CD14-positive monocyte (primary cell): Measurements from ENCODE around the gene CDH2. TPM values are rescaled to one million over a fixed set of nuclear protein-coding genes. Genes with fewer than 3 reads are reported as not detected.

Source experiments
- DNase-seq, 3 donors: peaks; one replicate each; pipeline ENCODE4 v3.0.0-alpha.2; 2011 to 2022
- H2AFZ ChIP-seq: 2 replicates; pipeline ENCODE4 v1.6.0; 2012; ENCODE audit warnings: mild to moderate bottlenecking, low read depth, low read length, inconsistent platforms; ENCODE audit not compliant: insufficient read depth, poor library complexity, severe bottlenecking
- H3K27ac ChIP-seq, 2 donors: 1 replicate in 1 of 2; 2 replicates in 1 of 2; pipeline ENCODE4 v1.5.1; 2012 to 2013; ENCODE audit warnings: low read length in 2 of 2, control low read depth in 1 of 2, inconsistent platforms in 1 of 2, low read depth in 1 of 2, mild to moderate bottlenecking in 1 of 2
- H3K27me3 ChIP-seq, 2 donors: one replicate each; pipeline versions ENCODE4 v1.6.0 to v1.6.1; 2011 to 2013; ENCODE audit warnings: low read length in 2 of 2; ENCODE audit not compliant: control insufficient read depth in 2 of 2, insufficient read depth in 2 of 2
- H3K36me3 ChIP-seq, 2 donors: replicated peaks in 1 of 2; 1 replicate in 1 of 2; 2 replicates in 1 of 2; pipeline versions ENCODE4 v1.5.1 to v1.6.1; 2012 to 2013; ENCODE audit warnings: low read length in 2 of 2, control low read depth in 1 of 2, inconsistent platforms in 1 of 2, mild to moderate bottlenecking in 1 of 2; ENCODE audit not compliant: insufficient read depth in 2 of 2, control insufficient read depth in 1 of 2
- H3K4me1 ChIP-seq, 2 donors: 1 replicate in 1 of 2; 2 replicates in 1 of 2; pipeline versions ENCODE4 v1.5.1 to v1.6.1; 2012 to 2013; ENCODE audit warnings: low read length in 2 of 2, control low read depth in 1 of 2, inconsistent platforms in 1 of 2, mild to moderate bottlenecking in 1 of 2, moderate library complexity in 1 of 2; ENCODE audit not compliant: insufficient read depth in 2 of 2, control insufficient read depth in 1 of 2
- H3K4me2 ChIP-seq: replicated peaks from 2 replicates; pipeline ENCODE3; 2012; ENCODE audit warnings: low read length, moderate library complexity, mild to moderate bottlenecking; ENCODE audit not compliant: poor library complexity, severe bottlenecking; ENCODE audit errors: extremely low read depth
- H3K4me3 ChIP-seq, 3 experiments: fragments of 200-600 bp in 1 of 3; sonication (generic) in 1 of 3; replicated peaks in 1 of 3; 1 replicate in 2 of 3; 2 replicates in 1 of 3; pipeline ENCODE4 v1.5.1; 2011 to 2013; ENCODE audit warnings: low read length in 3 of 3, mild to moderate bottlenecking in 3 of 3, control low read depth in 2 of 3, low read depth in 2 of 3, inconsistent platforms in 1 of 3, moderate library complexity in 1 of 3
- H3K79me2 ChIP-seq: 2 replicates; pipeline ENCODE4 v1.6.0; 2012; ENCODE audit warnings: mild to moderate bottlenecking, control low read depth, inconsistent platforms, low read length, moderate library complexity; ENCODE audit not compliant: insufficient read depth
- H3K9ac ChIP-seq: 2 replicates; pipeline ENCODE4 v1.6.0; 2017; ENCODE audit warnings: low read length, mild to moderate bottlenecking; ENCODE audit not compliant: insufficient read depth, poor library complexity, severe bottlenecking
- H3K9me3 ChIP-seq, 2 donors: replicated peaks in 1 of 2; 1 replicate in 1 of 2; 2 replicates in 1 of 2; pipeline versions ENCODE4 v1.5.1 to v1.6.1; 2012 to 2013; ENCODE audit warnings: low read length in 2 of 2, control low read depth in 1 of 2; ENCODE audit not compliant: control insufficient read depth in 1 of 2, insufficient read depth in 1 of 2
- H4K20me1 ChIP-seq: 2 replicates; pipeline ENCODE4 v1.6.0; 2012; ENCODE audit warnings: mild to moderate bottlenecking, low read length, control low read depth, moderate library complexity; ENCODE audit not compliant: insufficient read depth
- H3K27ac Mint-ChIP-seq, 7 donors: one replicate each; pipeline ENCODE4 v1.8.0; 2020; ENCODE audit warnings: mild to moderate bottlenecking in 7 of 7, mixed read lengths in 7 of 7, moderate library complexity in 6 of 7, inconsistent platforms in 2 of 7
- H3K27me3 Mint-ChIP-seq, 3 donors: one replicate each; pipeline ENCODE4 v1.8.0; 2021 to 2022; ENCODE audit warnings: low read depth in 3 of 3, mild to moderate bottlenecking in 3 of 3, mixed read lengths in 3 of 3, moderate library complexity in 3 of 3, inconsistent platforms in 1 of 3
- H3K36me3 Mint-ChIP-seq, 2 donors: one replicate each; pipeline ENCODE4 v1.8.0; 2020; ENCODE audit warnings: mixed read lengths in 2 of 2, inconsistent platforms in 1 of 2, mild to moderate bottlenecking in 1 of 2
- H3K4me1 Mint-ChIP-seq: one replicate; pipeline ENCODE4 v1.8.0; 2020; ENCODE audit warnings: mild to moderate bottlenecking, mixed read lengths
- H3K4me3 Mint-ChIP-seq, 2 donors: one replicate each; pipeline ENCODE4 v1.8.0; 2020; ENCODE audit warnings: mild to moderate bottlenecking in 2 of 2, mixed read lengths in 2 of 2, moderate library complexity in 1 of 2
- H3K9me3 Mint-ChIP-seq, 7 donors: one replicate each; pipeline ENCODE4 v1.8.0; 2020 to 2022; ENCODE audit warnings: mixed read lengths in 7 of 7, mild to moderate bottlenecking in 6 of 7, moderate library complexity in 6 of 7, inconsistent platforms in 2 of 7
- CTCF ChIP-seq: fragments of 200-600 bp; IDR thresholded peaks from one replicate; pipeline ENCODE4 v1.8.0; 2022; ENCODE audit warnings: antibody characterized with exemption, mild to moderate bottlenecking
- WGBS: methylation state at CpG from one replicate; pipeline ENCODE4 v1.1.5; 2013; ENCODE audit warnings: missing lambda C conversion rate; ENCODE audit not compliant: insufficient coverage; 5-methylcytosine and 5-hydroxymethylcytosine counted together
- intact Hi-C, 2 donors: fragments of 100-400 bp; cut with micrococcal nuclease; formaldehyde crosslinking; loops; one replicate each; pipeline versions ENCODE4 v1.15.0 to v1.15.1; 2023
- polyA plus RNA-seq, 3 donors: library from polyadenylated mRNA; depleted of rRNA in 1 of 3; unstranded in 2 of 3; stranded (reverse) in 1 of 3; fragments of 300-500 nt in 2 of 3; fragments of >200 nt in 1 of 3; fragmentation: Illumina TruSeq in 2 of 3; gene quantifications; 1 replicate in 2 of 3; 2 replicates in 1 of 3; pipeline ENCODE4 v1.2.3, GENCODE V29; 2012 to 2021

The CDH2 gene
- polyA plus RNA-seq, 3 donors = 0.03 to 0.32 (median 0.08) TPM

GRCh38 chr18:28078849-28079248 is 98.1 kb downstream of the CDH2 start:
- no peaks in the 10 kb centered on the region for H3K27me3 ChIP-seq
- H3K27ac ChIP-seq = no peak overlapping the region
- no peak for DNase-seq
- H4K20me1 ChIP-seq = no peaks in the 10 kb centered on the region
- no peaks in the 10 kb centered on the region for H3K4me1 ChIP-seq
- H3K36me3 ChIP-seq = no peaks in the 10 kb centered on the region
- WGBS = 100% methylated on average over 1 of the region's 2 CpGs
- Mint-ChIP-seq H3K27ac (no peak overlapping the region), H3K4me1 (peaks cover 4% of the 10 kb centered on the region), H3K36me3 (no peaks in the 10 kb centered on the region), H3K4me3 (no peak overlapping the region), H3K9me3 (no peaks in the 10 kb centered on the region), H3K27me3 (no peaks in the 10 kb centered on the region)
- H3K4me2 ChIP-seq = no peak overlapping the region
- H2AFZ ChIP-seq = no peak overlapping the region
- no peak for TF ChIP-seq CTCF
- intact Hi-C loops = no loop called here
- no peak overlapping the region for H3K4me3 ChIP-seq
- no peaks in the 10 kb centered on the region for H3K79me2 ChIP-seq
- H3K9me3 ChIP-seq = no peaks in the 10 kb centered on the region
- no peak overlapping the region for H3K9ac ChIP-seq

DNA sequence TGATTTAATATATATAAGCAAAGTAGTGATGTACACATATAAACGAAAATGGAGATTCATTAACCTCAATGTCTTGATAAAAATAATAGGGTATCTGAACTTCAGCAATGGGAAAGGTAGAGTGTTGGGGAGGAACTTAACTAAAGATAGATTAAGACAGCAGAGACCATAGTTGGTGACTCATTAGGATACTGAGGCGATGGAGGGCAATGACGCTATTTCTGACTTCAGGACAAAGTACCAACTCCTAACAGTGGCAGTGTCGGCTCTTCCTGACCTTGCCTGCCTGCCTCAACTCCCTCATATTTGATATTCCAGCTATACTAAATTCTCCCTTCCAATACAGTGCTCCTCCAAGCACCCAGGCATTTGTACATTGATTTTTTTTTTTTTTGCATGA is 98.6 kb downstream of the CDH2 start:
- TF ChIP-seq CTCF = no peak
- no peaks in the 10 kb centered on the region for H3K36me3 Mint-ChIP-seq
- Histone ChIP-seq H3K9me3 (no peaks in the 10 kb centered on the region), H3K4me3 (no peak overlapping the region), H3K36me3 (no peaks in the 10 kb centered on the region), H2AFZ (no peak overlapping the region), H3K79me2 (no peaks in the 10 kb centered on the region), H3K4me1 (no peaks in the 10 kb centered on the region), H3K27me3 (no peaks in the 10 kb centered on the region), H3K27ac (no peak overlapping the region), H3K4me2 (no peak overlapping the region), H4K20me1 (no peaks in the 10 kb centered on the region), H3K9ac (no peak overlapping the region)
- DNase-seq = no peak
- peaks cover 4% of the 10 kb centered on the region for H3K4me1 Mint-ChIP-seq
- H3K27me3 Mint-ChIP-seq = no peaks in the 10 kb centered on the region
- 96% methylated on average over 3 of the region's 4 CpGs for WGBS
- no peak overlapping the region for H3K4me3 Mint-ChIP-seq
- intact Hi-C loops = no loop called here
- no peaks in the 10 kb centered on the region for H3K9me3 Mint-ChIP-seq
- H3K27ac Mint-ChIP-seq = no peak overlapping the region
